Transverse colon (tissue), 4 donors: ENCODE measurements around the gene CDK2.

Experiments
- CTCF ChIP-seq, 5 experiments: fragments of 200-600 bp in 3 of 5; fragments of 450-650 bp in 2 of 5; sonication (generic) in 3 of 5; IDR thresholded peaks; 1 replicate in 2 of 5; 2 replicates in 3 of 5; pipeline ENCODE4 v1.5.1; 2016 to 2017; ENCODE audit warnings: antibody characterized with exemption in 5 of 5, inconsistent platforms in 3 of 5, mild to moderate bottlenecking in 2 of 5, moderate library complexity in 1 of 5
- EP300 ChIP-seq: sonication (generic); formaldehyde crosslinking; IDR thresholded peaks from one replicate; pipeline ENCODE4 v1.6.1; 2017; ENCODE audit warnings: antibody characterized with exemption, low read depth
- POLR2AphosphoS5 ChIP-seq, 3 donors: sonication (generic); formaldehyde crosslinking; IDR thresholded peaks; one replicate each; pipeline ENCODE4 v1.6.1; 2016; ENCODE audit warnings: antibody characterized with exemption in 3 of 3

- TF ChIP-seq CTCF (IDR thresholded peaks at IDR 0.05) (no peak), EP300 (no peak), POLR2AphosphoS5 (IDR thresholded peaks at IDR 0.05) (no peak)
Observed at GRCh38 chr12:55997535-55997859, 30.9 kb downstream of the CDK2 start.
